Measurements from ENCODE around the gene LCA5.
"Not testable (repeated sequence)": the region's sequence is repeated elsewhere in the genome, so short reads cannot be mapped to it uniquely, and the experiment has no call there.

The LCA5 gene

GRCh38 chr6:79538106-79538971, 1.1 kb upstream of the LCA5 start:
- DNase-seq (ENCODE audit: low spot score), result no peak

DNA sequence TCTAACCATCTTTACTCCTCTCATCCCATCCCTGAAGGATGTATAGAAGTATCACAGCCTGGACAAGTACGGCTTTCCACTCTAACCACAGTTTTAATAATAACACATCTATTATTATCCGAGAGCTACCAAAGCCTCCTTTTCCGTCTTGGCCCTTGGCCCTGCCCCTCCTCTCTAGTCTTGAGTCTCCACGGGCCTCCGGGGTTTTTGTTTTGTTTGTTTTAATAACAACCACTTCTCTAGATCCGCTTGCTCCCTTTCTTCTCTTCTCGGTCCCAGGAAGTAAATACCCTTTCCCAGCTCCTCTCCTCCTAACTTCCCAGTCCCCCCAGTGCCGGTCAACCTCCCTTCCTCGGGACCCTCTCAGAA, 661 bp downstream of the LCA5 start:
- DNase-seq (ENCODE audit: low spot score), result no peak

GRCh38 chr6:79529567-79529966, 7.7 kb downstream of the LCA5 start:
- DNase-seq (ENCODE audit: low spot score), result not testable (repeated sequence)

- no peak for DNase-seq (ENCODE audit: low spot score)
These were observed 10.3 kb downstream of the LCA5 start for GRCh38 chr6:79526897-79527296.

GRCh38 chr6:79525272-79526100, 11.7 kb downstream of the LCA5 start:
- DNase-seq (ENCODE audit: low spot score), result no peak

DNA sequence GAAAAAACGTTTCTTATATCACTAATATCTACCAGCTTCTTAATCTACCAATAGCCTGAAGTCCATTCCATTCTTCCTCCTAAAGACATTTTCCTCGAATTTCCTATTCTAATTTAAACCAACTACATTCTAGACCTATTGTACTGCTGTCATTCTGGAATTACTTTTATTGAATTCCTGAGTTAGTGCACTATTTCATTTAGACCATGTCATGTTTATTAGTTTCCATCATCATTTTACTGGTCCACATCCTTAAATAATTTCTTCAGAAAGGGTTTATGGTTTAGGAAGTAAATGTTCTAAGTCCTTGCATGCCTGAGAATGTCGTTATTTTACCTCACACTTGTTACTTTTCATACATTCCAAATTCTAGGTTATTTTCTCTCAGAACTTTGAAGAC, 13.2 kb downstream of the LCA5 start:
- DNase-seq (ENCODE audit: low spot score), result no peak

- DNase-seq (ENCODE audit: low spot score), result no peak
These were observed 14.6 kb downstream of the LCA5 start for GRCh38 chr6:79522609-79523008.

GRCh38 chr6:79520534-79520933, 16.7 kb downstream of the LCA5 start:
- DNase-seq (ENCODE audit: low spot score), result no peak

DNA sequence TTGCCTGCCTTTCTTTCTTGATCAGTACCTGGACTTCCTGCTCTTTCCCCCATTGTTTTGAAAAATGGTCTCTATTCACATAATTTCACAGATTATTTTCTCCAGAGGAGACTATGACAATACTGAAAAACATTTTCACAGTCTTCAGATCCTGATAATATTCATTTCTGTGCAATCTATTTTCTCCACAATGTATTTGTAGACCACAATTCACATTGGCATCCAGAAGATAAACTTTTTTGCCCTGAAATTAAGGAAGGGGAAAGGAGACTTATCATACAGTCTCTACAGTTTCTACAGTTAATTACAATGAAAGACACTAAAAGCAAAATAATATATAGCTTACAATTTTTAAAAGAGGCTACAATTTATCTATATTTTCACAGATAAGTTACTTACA, 18.4 kb downstream of the LCA5 start:
- no peak for DNase-seq (ENCODE audit: low spot score)

GRCh38 chr6:79515436-79515835, 21.8 kb downstream of the LCA5 start:
- DNase-seq (ENCODE audit: low spot score), result no peak

DNA sequence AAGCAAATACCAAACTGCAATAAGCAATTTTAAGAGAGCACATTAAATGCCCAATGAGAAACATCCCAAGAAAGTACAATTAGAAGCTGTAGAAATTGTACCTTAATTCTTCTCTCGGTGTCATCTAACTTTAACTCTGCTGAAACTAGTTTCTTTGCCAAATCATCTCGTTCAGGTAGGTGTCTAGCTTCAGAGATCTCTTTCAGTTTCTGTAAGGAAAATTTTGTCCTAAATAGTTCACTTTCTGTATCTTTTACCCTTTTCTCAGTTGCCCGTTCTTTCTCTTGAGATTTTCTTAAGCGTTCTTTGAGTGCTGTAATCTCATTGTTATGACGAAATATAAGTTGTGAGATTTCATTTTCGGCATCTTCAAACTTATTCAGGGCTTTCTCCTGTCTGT, 24.1 kb downstream of the LCA5 start:
- no peak for DNase-seq (ENCODE audit: low spot score)

GRCh38 chr6:79512014-79512413, 25.2 kb downstream of the LCA5 start:
- DNase-seq (ENCODE audit: low spot score), result no peak

GRCh38 chr6:79510707-79511106, 26.5 kb downstream of the LCA5 start:
- no peak for DNase-seq (ENCODE audit: low spot score)

DNA sequence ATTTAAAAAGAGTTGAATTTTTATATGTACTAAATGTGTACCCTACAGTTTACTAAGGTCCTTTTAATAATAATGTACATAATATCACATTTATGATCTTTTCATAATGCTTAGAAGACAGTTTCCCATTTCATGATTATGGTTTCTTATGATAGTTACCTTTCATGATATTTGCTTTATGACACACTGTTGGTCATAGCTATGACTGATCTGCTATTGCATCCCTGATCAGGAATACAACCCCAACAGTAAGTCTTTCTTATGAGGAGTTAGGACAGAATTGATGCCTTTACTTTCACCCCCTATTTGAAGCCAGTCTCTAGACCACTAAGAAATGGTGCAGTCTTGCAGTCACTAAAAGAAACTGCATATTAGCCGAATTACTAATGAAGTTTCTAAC, 31.0 kb downstream of the LCA5 start:
- no peak for DNase-seq (ENCODE audit: low spot score)

DNA sequence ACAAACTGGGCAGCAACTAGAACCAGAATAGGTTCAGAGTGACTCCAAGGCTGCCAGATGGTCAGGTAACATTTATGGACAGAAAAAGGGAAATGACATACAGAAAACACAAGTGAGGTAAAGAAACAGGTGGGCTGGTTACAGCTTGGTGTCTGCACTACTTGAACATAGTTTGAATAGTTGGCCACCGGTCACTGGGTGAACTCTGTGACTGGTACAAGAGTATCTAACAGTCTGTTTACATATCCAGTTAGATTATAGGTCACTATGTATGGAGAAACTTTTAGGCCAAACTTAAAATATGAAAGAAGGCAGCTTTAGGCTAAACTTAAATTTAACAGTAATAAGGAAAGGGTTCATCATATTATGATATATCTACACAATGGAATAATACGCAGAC, 32.9 kb downstream of the LCA5 start:
- DNase-seq (ENCODE audit: low spot score), result no peak

DNA sequence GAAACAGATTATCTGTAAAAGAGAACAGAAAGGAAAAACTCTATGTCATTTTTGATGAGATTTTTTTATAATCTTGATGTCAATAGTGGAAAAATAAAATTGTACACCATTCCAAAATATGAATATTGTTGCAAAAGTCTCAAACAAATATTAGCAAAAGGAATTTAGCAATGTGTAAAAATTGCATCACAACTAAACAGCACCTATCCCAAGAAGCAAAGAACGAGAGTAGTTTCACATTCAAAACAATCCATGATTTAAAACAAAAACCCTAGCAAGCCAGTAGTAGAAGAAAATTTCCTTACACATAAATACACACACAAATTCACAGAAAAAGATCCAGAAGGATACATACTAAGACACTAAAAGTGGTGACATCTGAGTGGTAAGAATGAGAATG, 38.4 kb downstream of the LCA5 start:
- no peak for DNase-seq (ENCODE audit: low spot score)

DNA sequence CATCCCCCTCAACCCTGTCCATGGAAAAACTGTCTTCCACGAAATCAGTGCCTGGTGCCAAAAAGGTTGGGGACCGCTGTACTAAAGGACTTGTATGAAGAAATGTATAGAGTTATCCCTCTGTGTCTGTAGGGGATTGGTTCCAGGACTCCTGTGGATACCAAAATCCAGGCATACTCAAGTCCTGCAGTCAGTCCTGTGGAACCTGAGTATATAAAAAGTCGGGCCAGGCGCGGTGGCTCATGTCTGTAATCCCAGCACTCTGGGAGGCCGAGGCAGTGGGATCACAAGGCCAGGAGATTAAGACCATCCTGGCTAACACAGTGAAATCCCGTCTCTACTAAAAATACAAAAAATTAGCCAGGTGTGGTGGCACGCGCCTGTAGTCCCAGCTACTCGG, 42.0 kb downstream of the LCA5 start:
- no peak for DNase-seq (ENCODE audit: low spot score)

GRCh38 chr6:79494841-79495240, 42.4 kb downstream of the LCA5 start:
- peak; percentile 13 for DNase-seq (ENCODE audit: low spot score)

DNA sequence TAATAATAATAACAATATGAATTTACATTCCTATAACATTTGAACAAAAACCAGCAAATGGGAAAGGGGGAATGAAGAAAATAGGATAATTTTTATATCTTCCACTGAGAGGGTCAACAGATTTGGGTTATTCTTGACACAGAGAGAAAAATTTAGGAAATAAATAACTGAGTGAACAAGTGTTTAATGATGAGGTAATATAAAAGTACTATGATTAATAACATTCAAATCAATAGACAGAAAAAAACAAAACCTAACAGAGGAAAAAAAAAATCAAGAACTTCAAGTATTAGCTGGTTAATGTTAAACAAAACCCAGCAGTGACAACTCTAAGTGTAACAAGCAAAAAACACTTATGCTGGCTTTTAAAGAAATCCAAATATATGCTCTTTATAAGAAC, 66.5 kb downstream of the LCA5 start:
- no peak for DNase-seq (ENCODE audit: low spot score)

DNA sequence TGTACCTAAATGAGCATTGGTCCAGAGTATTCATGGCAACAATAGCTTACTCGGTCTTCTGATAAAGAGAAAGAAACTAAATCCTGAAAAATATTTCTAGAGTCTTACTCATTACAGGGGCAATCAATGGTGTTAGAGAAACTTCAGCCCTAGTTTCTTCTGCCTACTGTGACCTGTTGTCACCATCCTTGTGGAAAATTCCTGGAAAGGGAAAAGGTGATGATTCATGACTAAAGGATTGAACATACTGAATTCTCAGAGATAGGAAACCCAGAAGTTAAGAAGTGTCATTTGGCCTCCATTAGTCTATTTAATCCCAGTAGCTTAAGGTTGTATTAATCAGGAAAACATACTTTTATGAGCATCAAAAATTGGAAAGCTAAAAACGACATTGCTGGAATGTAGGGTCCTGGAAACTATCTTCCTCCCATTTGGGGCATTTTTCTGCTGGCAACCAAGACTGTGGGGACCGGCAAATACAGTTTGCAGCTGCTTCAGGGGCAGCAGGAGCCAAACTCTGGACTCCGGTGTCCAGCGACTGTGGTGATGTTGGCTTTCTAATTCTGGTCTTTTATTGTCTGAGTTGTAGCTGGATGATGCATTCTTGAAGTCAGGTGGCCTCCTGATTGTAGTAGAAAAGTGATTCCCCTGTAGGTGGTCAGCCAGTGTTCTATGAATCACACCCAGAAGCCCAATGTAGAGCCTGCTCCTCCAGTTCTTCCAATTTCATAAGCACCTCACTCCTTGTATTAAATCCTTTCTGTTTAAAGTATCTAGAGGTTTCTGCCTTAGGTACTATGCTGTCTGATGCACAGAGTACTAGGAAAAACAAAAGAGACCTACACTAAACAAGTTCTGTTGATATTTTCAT, 67.6 kb downstream of the LCA5 start:
- no peak for DNase-seq (ENCODE audit: low spot score)

GRCh38 chr6:79468587-79468986, 68.6 kb downstream of the LCA5 start:
- no peak for DNase-seq (ENCODE audit: low spot score)

DNA sequence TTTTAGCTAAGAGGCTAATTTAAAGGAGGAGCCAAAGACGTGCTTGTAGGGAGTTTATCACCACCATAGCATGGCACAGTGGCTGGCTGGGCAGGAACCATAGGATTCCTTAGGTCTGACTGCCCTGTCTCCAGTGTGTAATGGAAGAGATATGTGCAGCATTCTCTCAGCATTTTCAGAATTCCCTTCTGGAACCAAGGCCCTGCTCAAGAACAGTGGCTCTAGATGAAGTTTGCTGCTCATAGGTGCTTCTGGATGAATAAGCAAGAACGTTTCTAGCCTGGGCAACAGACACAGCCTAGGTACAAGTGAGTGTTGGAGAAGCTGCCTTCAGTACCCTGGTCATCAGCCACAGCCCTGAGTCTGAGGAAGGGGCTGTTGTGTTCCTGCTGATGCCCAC, 69.1 kb downstream of the LCA5 start:
- no peak for DNase-seq (ENCODE audit: low spot score)

Data from iPS-NIHi11 (cell line).